C4-2B (cell line): ENCODE results near the gene SMIM23.

Experiments used
- CTCF ChIP-seq: fragments of 450-650 bp; conservative IDR thresholded peaks from 2 replicates; pipeline ENCODE4 v1.5.1; 2017; ENCODE audit warnings: mild to moderate bottlenecking
- ZFX ChIP-seq: fragments of 450-650 bp; IDR thresholded peaks from 2 replicates; pipeline ENCODE4 v1.6.1; 2017

- TF ChIP-seq CTCF (no peak), ZFX (no peak)
These were observed 28.3 kb downstream of the SMIM23 start for GRCh38 chr5:171813813-171814490.
